Trophoblast cell (in vitro differentiated cells and primary cell): ENCODE measurements around the gene STAC2.
A peak's percentile ranks its signal among the peaks of the same experiment; 100 is the strongest.

Experiments used
- DNase-seq, 2 donors: peaks; one replicate each; pipeline ENCODE4 v3.0.0-alpha.2; 2016
- H2AFZ ChIP-seq: 2 replicates; pipeline ENCODE4 v1.6.1; 2013; ENCODE audit warnings: low read length, moderate library complexity, mild to moderate bottlenecking; ENCODE audit not compliant: insufficient read depth, poor library complexity
- H2AK5ac ChIP-seq: 2 replicates; pipeline ENCODE4 v1.6.1; 2013; ENCODE audit warnings: mild to moderate bottlenecking, low read length
- H2BK120ac ChIP-seq: 2 replicates; pipeline ENCODE4 v1.6.1; 2013; ENCODE audit warnings: low read length, mild to moderate bottlenecking, moderate library complexity; ENCODE audit not compliant: insufficient read depth, poor library complexity
- H2BK12ac ChIP-seq: 2 replicates; pipeline ENCODE4 v1.6.1; 2013; ENCODE audit warnings: mild to moderate bottlenecking, low read length, moderate library complexity
- H2BK5ac ChIP-seq: 2 replicates; pipeline ENCODE4 v1.6.1; 2013; ENCODE audit warnings: low read length, low read depth, moderate library complexity, mild to moderate bottlenecking; ENCODE audit not compliant: poor library complexity
- H3K14ac ChIP-seq: 2 replicates; pipeline ENCODE4 v1.6.1; 2013; ENCODE audit warnings: mild to moderate bottlenecking, low read length
- H3K18ac ChIP-seq: 2 replicates; pipeline ENCODE4 v1.6.1; 2013; ENCODE audit warnings: mild to moderate bottlenecking, low read length
- H3K23ac ChIP-seq: 2 replicates; pipeline ENCODE4 v1.6.1; 2013; ENCODE audit warnings: low read length
- H3K27ac ChIP-seq: 2 replicates; pipeline ENCODE4 v1.5.1; 2013; ENCODE audit warnings: low read depth, mild to moderate bottlenecking, inconsistent platforms, low read length, moderate library complexity
- H3K27me3 ChIP-seq: 2 replicates; pipeline ENCODE4 v1.6.1; 2013; ENCODE audit warnings: inconsistent platforms, mild to moderate bottlenecking, low read length, moderate library complexity; ENCODE audit not compliant: insufficient read depth
- H3K36me3 ChIP-seq, 2 experiments: 1 replicate in 1 of 2; 2 replicates in 1 of 2; pipeline ENCODE4 v1.6.1; 2013; ENCODE audit warnings: low read length in 2 of 2, mild to moderate bottlenecking in 2 of 2, moderate library complexity in 1 of 2; ENCODE audit not compliant: insufficient read depth in 2 of 2, control insufficient read depth in 1 of 2
- H3K4ac ChIP-seq: 2 replicates; pipeline ENCODE4 v1.6.1; 2013; ENCODE audit warnings: low read depth, mild to moderate bottlenecking, low read length, moderate library complexity
- H3K4me1 ChIP-seq, 2 experiments: 1 replicate in 1 of 2; 2 replicates in 1 of 2; pipeline ENCODE4 v1.6.1; 2013; ENCODE audit warnings: low read length in 2 of 2, mild to moderate bottlenecking in 2 of 2, moderate library complexity in 1 of 2; ENCODE audit not compliant: insufficient read depth in 2 of 2, control insufficient read depth in 1 of 2
- H3K4me2 ChIP-seq: 2 replicates; pipeline ENCODE4 v1.6.1; 2013; ENCODE audit warnings: inconsistent platforms, mild to moderate bottlenecking, low read length, moderate library complexity
- H3K4me3 ChIP-seq: 2 replicates; pipeline ENCODE4 v1.5.1; 2013; ENCODE audit warnings: mild to moderate bottlenecking, low read depth, low read length, inconsistent platforms
- H3K79me1 ChIP-seq: one replicate; pipeline ENCODE4 v1.6.1; 2013; ENCODE audit warnings: low read length
- H3K79me2 ChIP-seq: 2 replicates; pipeline ENCODE4 v1.6.1; 2013; ENCODE audit warnings: low read length, mild to moderate bottlenecking; ENCODE audit not compliant: control insufficient read depth, insufficient read depth, poor library complexity
- H3K9ac ChIP-seq: 2 replicates; pipeline ENCODE4 v1.6.1; 2013; ENCODE audit warnings: mild to moderate bottlenecking, low read length
- H3K9me3 ChIP-seq: 2 replicates; pipeline ENCODE4 v1.6.1; 2013; ENCODE audit warnings: low read depth, mild to moderate bottlenecking, control low read depth, inconsistent platforms, low read length; ENCODE audit not compliant: insufficient read depth
- H4K12ac ChIP-seq: 2 replicates; pipeline ENCODE4 v1.6.1; 2013; ENCODE audit warnings: low read depth, mild to moderate bottlenecking, low read length, moderate library complexity
- H4K8ac ChIP-seq: 2 replicates; pipeline ENCODE4 v1.6.1; 2013; ENCODE audit warnings: low read depth, mild to moderate bottlenecking, low read length, moderate library complexity
- H4K91ac ChIP-seq: one replicate; pipeline ENCODE4 v1.6.1; 2013; ENCODE audit warnings: low read depth, mild to moderate bottlenecking, low read length, moderate library complexity
- WGBS: extraction: QIAGEN DNeasy Blood & Tissue Kit; methylation state at CpG from one replicate; pipeline ENCODE4 v1.1.7; 2013; ENCODE audit warnings: missing lambda C conversion rate; ENCODE audit not compliant: insufficient read length, insufficient coverage; ENCODE audit errors: extremely low coverage; 5-methylcytosine and 5-hydroxymethylcytosine counted together

Gene STAC2

GRCh38 chr17:39196241-39196807 lies 29.4 kb downstream of the STAC2 start:
- H2BK120ac ChIP-seq, result no peak overlapping the region
- peaks cover 7% of the 10 kb centered on the region for H3K79me1 ChIP-seq
- H2BK12ac ChIP-seq, result no peak overlapping the region
- H4K91ac ChIP-seq, result no peak overlapping the region
- no peak overlapping the region for H3K4me3 ChIP-seq
- no peak overlapping the region for H3K4ac ChIP-seq
- H4K8ac ChIP-seq, result no peak overlapping the region
- H2AK5ac ChIP-seq, result no peak overlapping the region
- H2AFZ ChIP-seq, result no peak overlapping the region
- H3K14ac ChIP-seq, result no peak overlapping the region
- peaks cover 9% of the 10 kb centered on the region for H3K79me2 ChIP-seq
- no peak overlapping the region for H3K18ac ChIP-seq
- H2BK5ac ChIP-seq, result no peak overlapping the region
- H3K4me1 ChIP-seq, result peaks cover 12 to 21% of the 10 kb centered on the region in 2 experiments
- H3K27me3 ChIP-seq, result no peaks in the 10 kb centered on the region
- H3K9me3 ChIP-seq, result peaks cover 1% of the 10 kb centered on the region
- H3K23ac ChIP-seq, result no peak overlapping the region
- WGBS, result no CpG with 5 or more reads among the region's 8 CpGs
- H3K36me3 ChIP-seq, result peaks cover 3 to 7% of the 10 kb centered on the region in 2 experiments
- no peak overlapping the region for H4K12ac ChIP-seq
- H3K27ac ChIP-seq, result no peak overlapping the region
- no peak overlapping the region for H3K9ac ChIP-seq
- DNase-seq, result no peak
- H3K4me2 ChIP-seq, result no peak overlapping the region

- Histone ChIP-seq H4K12ac (no peak overlapping the region), H3K9ac (no peak overlapping the region), H3K4me2 (no peak overlapping the region), H3K23ac (no peak overlapping the region), H2BK5ac (no peak overlapping the region), H2BK12ac (no peak overlapping the region), H4K8ac (no peak overlapping the region), H3K79me1 (peaks cover 7% of the 10 kb centered on the region), H2AFZ (no peak overlapping the region), H3K4me3 (no peak overlapping the region), H3K4me1 (peaks cover 8 to 16% of the 10 kb centered on the region in 2 experiments), H3K18ac (no peak overlapping the region), H3K14ac (no peak overlapping the region), H2AK5ac (no peak overlapping the region), H2BK120ac (no peak overlapping the region), H3K27ac (no peak overlapping the region), H3K36me3 (peaks cover 3 to 6% of the 10 kb centered on the region in 2 experiments), H3K4ac (no peak overlapping the region), H3K79me2 (peaks cover 7% of the 10 kb centered on the region), H3K9me3 (peaks cover 1% of the 10 kb centered on the region), H3K27me3 (no peaks in the 10 kb centered on the region), H4K91ac (no peak overlapping the region)
- no CpG with 5 or more reads among the region's 8 CpGs for WGBS
- no peak for DNase-seq
These were observed 30.1 kb downstream of the STAC2 start for GRCh38 chr17:39195568-39196160.

GRCh38 chr17:39194985-39195524 lies 30.7 kb downstream of the STAC2 start:
- H2AK5ac ChIP-seq, result no peak overlapping the region
- H3K14ac ChIP-seq, result no peak overlapping the region
- no peak overlapping the region for H2BK5ac ChIP-seq
- H4K8ac ChIP-seq, result no peak overlapping the region
- no peak overlapping the region for H3K9ac ChIP-seq
- no peak overlapping the region for H2BK12ac ChIP-seq
- peaks cover under 1% of the 10 kb centered on the region for H3K79me2 ChIP-seq
- H3K4me3 ChIP-seq, result no peak overlapping the region
- H3K23ac ChIP-seq, result no peak overlapping the region
- H3K4me1 ChIP-seq, result peaks cover 8 to 16% of the 10 kb centered on the region in 2 experiments
- H4K12ac ChIP-seq, result no peak overlapping the region
- no peak overlapping the region for H3K27ac ChIP-seq
- no peak overlapping the region for H4K91ac ChIP-seq
- H2AFZ ChIP-seq, result no peak overlapping the region
- H2BK120ac ChIP-seq, result no peak overlapping the region
- no peak overlapping the region for H3K4me2 ChIP-seq
- H3K9me3 ChIP-seq, result peaks cover 1% of the 10 kb centered on the region
- no peak for DNase-seq
- H3K18ac ChIP-seq, result no peak overlapping the region
- no CpG with 5 or more reads among the region's 10 CpGs for WGBS
- H3K4ac ChIP-seq, result no peak overlapping the region
- no peaks in the 10 kb centered on the region for H3K27me3 ChIP-seq
- H3K79me1 ChIP-seq, result peaks cover 1% of the 10 kb centered on the region
- peaks cover 3 to 6% of the 10 kb centered on the region in 2 experiments for H3K36me3 ChIP-seq

- Histone ChIP-seq H4K12ac (no peak overlapping the region), H3K4me1 (peaks cover 8 to 14% of the 10 kb centered on the region in 2 experiments), H3K9me3 (peaks cover 1% of the 10 kb centered on the region), H3K4me2 (no peak overlapping the region), H3K18ac (no peak overlapping the region), H4K8ac (no peak overlapping the region), H3K4me3 (no peak overlapping the region), H3K14ac (no peak overlapping the region), H4K91ac (no peak overlapping the region), H3K23ac (no peak overlapping the region), H2AK5ac (no peak overlapping the region), H3K27ac (no peak overlapping the region), H2AFZ (no peak overlapping the region), H3K79me2 (no peaks in the 10 kb centered on the region), H3K36me3 (peaks cover 3 to 6% of the 10 kb centered on the region in 2 experiments), H3K79me1 (no peaks in the 10 kb centered on the region), H3K9ac (no peak overlapping the region), H2BK12ac (no peak overlapping the region), H3K27me3 (no peaks in the 10 kb centered on the region), H3K4ac (no peak overlapping the region), H2BK5ac (no peak overlapping the region), H2BK120ac (no peak overlapping the region)
- no CpG with 5 or more reads among the region's 20 CpGs for WGBS
- DNase-seq, result peak; percentile 33 to 53
These were observed 31.4 kb downstream of the STAC2 start for GRCh38 chr17:39194089-39194984.
